GM12872 (cell line): ENCODE results near the gene RAB17.
A peak's percentile ranks its signal among the peaks of the same experiment; 100 is the strongest.

Experiments
- CTCF ChIP-seq: IDR thresholded peaks from 3 replicates; pipeline ENCODE4 v1.5.1; 2011; ENCODE audit warnings: low read depth, mild to moderate bottlenecking, low read length, moderate library complexity; ENCODE audit not compliant: insufficient read depth

RAB17 gene

GRCh38 chr2:237617587-237617982 is 27.1 kb upstream of the RAB17 start:
- TF ChIP-seq CTCF: no peak

DNA sequence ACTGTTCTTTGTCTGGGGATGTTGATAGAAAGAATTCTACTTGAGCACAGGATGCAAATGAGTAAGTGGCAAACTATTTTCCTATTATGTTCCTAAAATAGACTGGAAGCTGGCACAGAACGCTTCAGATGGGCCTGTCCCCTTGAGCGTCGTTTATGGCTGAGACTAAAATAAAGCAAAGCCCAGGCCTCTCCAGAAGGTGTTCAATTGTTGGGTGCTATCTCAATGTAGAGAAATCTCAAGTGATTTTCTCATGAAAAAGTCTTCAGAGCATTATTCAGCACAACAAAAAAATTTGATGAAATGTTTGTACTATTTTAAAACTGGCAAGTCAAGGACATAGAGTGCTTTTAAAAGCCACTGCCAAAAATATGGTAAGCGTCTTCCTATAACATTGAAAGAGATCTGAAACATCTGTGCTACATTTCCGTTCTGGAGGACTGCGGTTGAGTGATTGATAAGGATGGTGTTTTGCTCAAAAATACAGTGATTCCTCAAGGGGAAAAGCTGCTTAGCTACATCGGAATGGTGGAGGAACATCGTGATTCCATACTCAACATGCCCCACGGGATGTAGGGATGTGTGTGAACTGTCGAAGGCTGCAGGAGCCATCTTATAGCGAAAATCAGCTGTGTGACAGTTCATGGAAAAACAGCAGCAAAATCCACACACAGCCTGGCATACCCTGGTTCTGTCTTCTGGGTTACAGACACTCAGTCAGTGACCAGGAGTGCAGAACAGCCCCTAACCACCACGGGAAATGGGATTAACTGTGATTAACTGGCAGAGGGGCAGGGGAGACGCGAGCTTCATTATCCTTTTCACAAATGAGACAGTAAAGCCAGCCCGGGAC is 26.4 kb upstream of the RAB17 start:
- no peak for TF ChIP-seq CTCF

- no peak for TF ChIP-seq CTCF
These were observed 25.8 kb upstream of the RAB17 start for GRCh38 chr2:237616373-237616733.

GRCh38 chr2:237615631-237616249 is 25.2 kb upstream of the RAB17 start:
- TF ChIP-seq CTCF: no peak

GRCh38 chr2:237614151-237614720 is 23.7 kb upstream of the RAB17 start:
- TF ChIP-seq CTCF: peak; percentile 29; the same call in 1 of the 3 replicates

DNA sequence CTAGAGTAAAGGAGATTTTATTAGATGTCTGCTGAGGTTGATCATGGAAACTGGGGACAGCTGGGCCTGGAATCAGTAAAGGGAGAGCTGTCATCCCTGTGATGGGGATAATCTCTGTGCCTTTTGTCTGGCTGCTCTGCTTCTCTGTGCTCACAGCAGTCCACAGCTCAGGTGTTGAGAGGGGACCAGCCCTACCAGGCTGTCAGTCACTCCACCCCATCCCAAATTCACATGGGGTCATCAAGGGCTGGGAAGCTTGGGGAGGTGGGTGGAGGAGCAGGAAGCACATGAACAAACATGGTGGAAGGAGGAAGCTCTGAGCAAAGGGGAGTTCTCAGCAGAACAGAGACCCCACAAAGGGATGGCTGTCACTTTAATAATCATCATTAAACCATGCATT is 23.1 kb upstream of the RAB17 start:
- no peak for TF ChIP-seq CTCF

DNA sequence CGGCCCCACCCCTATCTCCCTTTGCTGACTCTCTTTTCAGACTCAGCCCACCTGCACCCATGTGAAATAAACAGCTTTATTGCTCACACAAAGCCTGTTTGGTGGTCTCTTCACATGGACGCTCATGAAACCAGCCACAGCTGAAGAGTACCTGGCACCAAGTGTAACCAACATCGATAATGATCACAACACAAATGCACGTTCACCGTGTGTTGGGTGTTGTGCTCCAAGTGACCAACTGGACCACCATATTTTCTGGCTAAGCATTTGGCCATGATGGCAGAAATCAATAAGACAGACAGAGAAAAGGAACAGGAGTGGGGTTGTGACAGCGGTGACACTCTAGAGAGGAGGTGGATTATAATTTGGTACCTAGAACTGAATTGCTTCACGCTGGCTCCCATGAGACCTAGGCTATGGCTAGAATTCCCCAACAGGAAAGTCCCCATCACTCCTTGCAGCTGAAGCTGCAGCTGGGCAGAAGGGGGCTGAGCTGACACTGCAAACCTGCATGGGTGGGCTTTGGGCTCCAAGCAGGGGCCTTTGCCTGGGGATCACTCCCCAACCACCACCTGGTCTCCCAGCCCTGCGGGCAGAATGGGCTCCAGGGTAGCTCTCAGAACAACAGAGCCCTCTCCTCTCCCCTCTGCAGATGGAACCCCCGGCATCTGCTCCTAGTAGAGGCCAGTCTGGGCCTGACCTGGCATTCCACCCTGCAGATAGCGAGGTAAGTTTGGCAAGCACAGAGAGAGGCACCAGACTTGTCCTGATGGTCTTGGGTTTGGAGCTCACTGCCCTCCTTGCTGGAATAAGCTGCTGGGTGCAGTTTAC is 22.2 kb upstream of the RAB17 start:
- no peak for TF ChIP-seq CTCF
